Measurements from ENCODE around the gene OCA2.

OCA2 gene

DNA sequence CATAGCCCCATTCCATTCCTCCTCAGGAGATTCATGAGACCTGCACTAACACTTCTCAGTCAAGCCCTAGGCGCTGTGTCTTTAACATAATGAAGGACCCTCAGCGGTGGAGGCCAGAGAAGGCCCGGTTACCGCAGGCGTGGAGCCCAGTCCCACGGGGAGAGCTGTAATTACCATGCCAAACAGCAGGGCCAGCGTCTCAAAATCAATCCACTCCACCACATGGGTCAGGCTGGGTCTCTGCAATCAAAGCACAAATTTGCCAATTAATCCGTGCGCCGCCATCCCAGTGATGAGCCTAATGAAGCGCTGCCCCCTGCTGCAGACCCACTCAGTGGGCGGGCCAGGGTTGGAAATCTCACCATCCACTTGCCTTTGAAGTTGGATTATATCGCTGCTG is 109.7 kb downstream of the OCA2 start:
- TF ChIP-seq, protein P1, sequence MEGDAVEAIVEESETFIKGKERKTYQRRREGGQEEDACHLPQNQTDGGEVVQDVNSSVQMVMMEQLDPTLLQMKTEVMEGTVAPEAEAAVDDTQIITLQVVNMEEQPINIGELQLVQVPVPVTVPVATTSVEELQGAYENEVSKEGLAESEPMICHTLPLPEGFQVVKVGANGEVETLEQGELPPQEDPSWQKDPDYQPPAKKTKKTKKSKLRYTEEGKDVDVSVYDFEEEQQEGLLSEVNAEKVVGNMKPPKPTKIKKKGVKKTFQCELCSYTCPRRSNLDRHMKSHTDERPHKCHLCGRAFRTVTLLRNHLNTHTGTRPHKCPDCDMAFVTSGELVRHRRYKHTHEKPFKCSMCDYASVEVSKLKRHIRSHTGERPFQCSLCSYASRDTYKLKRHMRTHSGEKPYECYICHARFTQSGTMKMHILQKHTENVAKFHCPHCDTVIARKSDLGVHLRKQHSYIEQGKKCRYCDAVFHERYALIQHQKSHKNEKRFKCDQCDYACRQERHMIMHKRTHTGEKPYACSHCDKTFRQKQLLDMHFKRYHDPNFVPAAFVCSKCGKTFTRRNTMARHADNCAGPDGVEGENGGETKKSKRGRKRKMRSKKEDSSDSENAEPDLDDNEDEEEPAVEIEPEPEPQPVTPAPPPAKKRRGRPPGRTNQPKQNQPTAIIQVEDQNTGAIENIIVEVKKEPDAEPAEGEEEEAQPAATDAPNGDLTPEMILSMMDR (IDR thresholded peaks at IDR 0.05), result no peak

DNA sequence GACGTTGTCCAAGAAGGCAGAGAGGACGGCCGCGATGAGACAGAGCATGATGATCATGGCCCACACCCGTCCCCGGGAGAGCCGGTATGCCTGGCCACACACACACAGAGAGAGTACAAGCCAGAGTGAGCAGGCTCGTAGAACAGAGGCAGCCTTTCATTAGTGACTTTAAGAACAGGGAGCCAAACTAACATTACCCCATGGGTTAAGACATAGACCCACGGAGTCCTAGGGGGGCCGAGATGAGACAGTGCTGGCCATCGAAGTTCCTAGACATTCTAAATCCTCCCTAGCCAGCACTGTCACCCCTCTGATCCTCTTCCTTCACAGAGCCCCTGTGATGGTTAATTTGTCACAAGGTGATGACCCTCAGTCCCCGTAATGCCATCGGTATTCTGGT is 114.0 kb downstream of the OCA2 start:
- TF ChIP-seq, protein P1 (IDR thresholded peaks at IDR 0.05), result no peak

GRCh38 chr15:27983496-27983895 is 115.6 kb downstream of the OCA2 start:
- TF ChIP-seq, protein P1 (IDR thresholded peaks at IDR 0.05), result no peak

GRCh38 chr15:27977696-27978095 is 121.4 kb downstream of the OCA2 start:
- TF ChIP-seq, protein P1 (IDR thresholded peaks at IDR 0.05), result no peak

GRCh38 chr15:27973886-27974285 is 125.2 kb downstream of the OCA2 start:
- TF ChIP-seq, protein P1 (IDR thresholded peaks at IDR 0.05), result no peak

DNA sequence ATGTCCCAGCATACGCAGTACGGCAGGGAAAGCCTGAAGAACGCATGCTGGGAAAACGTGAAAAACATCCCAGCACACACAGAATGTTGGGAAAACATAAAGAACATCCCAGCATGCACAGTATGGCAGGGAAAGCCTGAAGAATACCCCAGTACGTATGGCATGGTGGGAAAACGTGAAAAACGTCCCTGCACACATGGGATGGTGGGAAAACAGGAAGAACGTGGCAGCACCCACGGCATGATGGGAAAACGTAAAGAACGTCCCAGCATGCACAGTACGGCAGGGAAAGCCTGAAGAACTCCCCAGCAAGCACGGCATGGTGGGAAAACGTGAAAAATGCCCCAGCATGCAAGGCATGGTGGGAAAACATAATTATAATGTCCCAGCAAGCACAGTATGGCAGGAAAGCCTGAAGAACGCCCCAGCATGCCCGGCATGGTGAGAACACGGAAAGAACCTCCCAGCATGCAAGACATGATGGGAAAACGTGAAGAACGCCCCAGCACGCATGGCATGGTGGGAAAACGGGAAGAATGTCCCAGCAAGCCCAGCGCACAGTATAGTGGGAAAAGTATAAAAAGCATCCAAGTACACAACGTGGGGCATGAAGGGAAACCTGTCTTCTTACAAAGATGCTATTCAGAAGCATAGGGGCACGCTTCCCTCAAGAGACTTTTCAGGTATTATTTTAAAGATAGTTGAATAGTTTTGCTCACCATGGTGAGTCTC is 128.3 kb downstream of the OCA2 start:
- TF ChIP-seq, protein P1 (IDR thresholded peaks at IDR 0.05), result no peak

GRCh38 chr15:27967541-27967940 is 131.6 kb downstream of the OCA2 start:
- TF ChIP-seq, protein P1 (IDR thresholded peaks at IDR 0.05), result no peak

DNA sequence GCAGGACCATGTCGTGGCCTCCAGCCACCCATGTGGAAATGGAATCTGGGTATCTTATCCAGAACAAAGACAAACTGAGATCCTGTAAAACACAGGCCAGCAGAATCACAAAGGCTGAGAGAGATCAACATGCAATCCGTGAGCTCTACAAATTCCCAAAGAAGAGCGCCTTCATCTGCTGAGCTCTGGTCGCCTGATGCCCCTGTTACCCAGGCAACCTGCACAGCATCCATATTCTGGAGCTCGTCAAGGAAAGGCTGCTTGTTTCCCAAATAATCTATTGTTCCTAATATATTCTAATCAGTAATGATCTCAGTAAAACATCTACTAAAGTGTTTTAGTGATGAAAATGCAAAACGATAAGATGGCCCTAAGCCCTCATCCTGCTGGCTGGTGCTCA is 133.6 kb downstream of the OCA2 start:
- TF ChIP-seq, protein P1 (IDR thresholded peaks at IDR 0.05), result no peak
